GM18505 (cell line): Measurements from ENCODE around the gene LPCAT3.

ENCODE experiments used
- ATAC-seq: cut with Tn5 transposase; IDR thresholded peaks from one replicate; pipeline ENCODE4 v1.9.1; 2021; ENCODE audit not compliant: unreplicated experiment
- POLR2A ChIP-seq: IDR thresholded peaks from 4 replicates; pipeline ENCODE4 v1.6.1; 2011; ENCODE audit warnings: borderline replicate concordance; ENCODE audit not compliant: insufficient read depth, insufficient read length; ENCODE audit errors: extremely low read depth

Gene LPCAT3

DNA sequence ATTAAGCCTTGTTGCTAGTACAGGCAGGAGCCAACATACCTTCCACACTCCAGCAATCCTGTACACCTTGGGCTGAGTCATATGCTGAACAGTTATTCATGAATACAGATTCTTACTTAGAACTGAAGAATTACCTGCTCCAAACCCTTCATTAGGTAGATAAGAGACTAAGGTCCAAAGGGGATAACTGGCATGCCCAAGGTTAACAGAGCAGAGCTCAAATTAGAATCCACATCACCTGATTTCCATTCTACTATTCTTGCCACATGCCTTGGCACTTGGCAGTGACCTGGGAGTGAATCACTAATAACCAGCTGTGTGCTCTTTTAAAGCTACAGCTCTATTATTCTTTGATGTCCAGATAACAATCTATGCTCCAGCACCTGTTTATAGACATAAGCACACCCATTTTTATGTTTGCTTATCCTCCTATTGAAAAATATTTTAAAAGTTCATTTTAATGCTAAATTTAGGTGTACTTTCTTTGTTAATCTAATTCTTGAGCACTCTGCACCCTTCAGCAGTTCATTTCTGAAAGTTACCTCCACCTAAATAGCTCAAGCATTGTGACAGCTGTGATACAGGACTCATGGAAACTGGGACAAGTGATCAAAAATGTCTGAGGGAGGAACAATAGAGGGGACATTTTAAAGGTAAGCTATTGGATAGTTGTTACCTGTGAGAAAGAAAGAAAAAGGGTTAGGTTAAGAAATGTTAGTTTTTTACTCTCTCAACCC lies 19.4 kb downstream of the LPCAT3 start:
- no peak for ATAC-seq
- no peak for TF ChIP-seq POLR2A

GRCh38 chr12:6996040-6996441 lies 22.2 kb downstream of the LPCAT3 start:
- no peak for TF ChIP-seq POLR2A
- no peak for ATAC-seq

DNA sequence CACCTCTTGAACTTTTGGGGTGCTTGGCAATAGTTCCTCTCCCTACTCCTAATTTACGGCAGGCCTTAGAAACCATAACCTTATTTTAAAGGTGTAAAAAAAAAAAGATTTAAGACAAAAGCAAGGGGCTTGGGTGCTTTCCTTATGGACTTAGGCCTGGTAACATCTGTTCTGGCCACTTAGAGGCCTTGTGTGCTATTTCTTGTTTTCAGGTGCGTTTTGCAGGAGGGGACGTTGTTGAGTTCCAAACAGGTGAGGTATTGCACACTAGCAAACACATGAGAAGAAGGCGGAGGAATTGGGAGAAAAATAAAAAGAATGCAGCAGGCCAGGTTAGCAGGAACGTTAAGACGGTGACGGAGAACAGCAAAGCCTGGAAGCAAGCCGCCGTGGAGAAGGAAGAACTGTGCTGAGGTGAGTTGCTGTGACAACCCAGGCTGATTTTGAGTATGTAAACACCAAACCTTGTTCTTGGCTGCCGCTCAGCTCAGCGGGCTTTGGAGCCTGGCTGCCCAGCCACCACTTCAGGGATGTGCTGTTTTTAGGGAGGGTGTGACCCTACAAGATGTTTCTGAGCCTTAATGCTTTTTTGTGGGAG lies 30.2 kb downstream of the LPCAT3 start:
- ATAC-seq, result no peak
- no peak for TF ChIP-seq POLR2A

DNA sequence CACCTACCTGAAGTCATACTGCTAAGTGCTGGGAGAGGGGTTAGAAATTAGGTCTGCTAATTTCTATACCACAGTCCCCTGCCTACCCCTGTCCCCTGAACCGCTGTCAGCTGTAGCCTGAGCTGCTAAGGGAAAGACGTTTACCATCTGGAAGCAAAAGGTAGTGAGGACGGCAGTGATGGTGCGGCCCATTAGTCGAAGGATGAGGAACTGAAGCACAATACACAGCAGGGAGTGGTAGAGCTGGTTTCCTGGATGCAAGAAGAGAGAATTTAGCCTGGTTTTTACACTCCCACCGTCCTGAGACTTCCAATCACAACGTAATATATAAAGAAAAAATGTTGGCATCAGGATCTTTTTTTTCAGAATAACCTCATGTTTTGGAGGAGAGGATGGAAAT lies 35.7 kb downstream of the LPCAT3 start:
- TF ChIP-seq POLR2A, result no peak
- no peak for ATAC-seq

DNA sequence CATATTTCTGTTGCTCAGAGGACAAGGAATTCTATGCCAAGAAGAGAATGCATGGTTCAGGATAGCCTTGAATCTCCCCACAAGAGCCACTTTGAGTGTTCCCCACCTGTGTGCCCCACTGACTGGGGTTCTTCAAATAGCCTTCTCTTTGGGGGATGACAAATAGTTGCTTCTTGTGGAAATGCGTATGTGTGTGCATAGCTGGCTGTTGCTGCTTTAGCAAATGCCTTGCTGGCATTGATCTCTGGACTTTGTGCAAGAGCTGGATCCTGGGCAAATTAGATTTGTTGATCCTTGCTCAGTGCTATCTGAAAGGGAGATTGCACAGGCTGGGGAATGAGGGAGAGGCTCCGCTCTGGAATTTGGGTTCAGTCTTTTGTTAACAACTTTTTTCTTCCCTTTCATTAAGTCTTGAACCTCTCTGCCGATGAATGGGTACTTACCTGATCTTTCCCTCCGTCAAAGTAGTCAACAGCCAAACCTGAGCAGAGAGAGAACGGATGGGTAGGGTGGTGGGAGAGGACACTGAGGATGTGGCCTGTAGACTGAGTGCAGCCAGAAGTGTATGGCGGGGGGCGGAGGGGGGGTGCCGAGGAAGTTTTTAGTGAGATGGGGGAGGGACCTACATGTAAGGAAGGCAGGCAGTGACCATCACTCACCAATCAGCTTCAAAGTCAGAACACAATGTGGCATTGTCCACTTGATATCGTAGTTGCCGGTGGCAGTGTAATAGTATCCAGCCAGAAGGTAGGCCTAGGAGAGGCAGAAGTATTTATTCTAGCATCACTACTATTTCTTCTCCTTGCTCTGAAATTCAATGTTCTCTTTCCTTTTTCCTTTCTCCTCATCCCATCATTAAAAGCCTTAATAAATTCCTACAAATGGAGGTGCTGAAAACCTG lies 36.9 kb downstream of the LPCAT3 start:
- TF ChIP-seq POLR2A, result no peak
- no peak for ATAC-seq

DNA sequence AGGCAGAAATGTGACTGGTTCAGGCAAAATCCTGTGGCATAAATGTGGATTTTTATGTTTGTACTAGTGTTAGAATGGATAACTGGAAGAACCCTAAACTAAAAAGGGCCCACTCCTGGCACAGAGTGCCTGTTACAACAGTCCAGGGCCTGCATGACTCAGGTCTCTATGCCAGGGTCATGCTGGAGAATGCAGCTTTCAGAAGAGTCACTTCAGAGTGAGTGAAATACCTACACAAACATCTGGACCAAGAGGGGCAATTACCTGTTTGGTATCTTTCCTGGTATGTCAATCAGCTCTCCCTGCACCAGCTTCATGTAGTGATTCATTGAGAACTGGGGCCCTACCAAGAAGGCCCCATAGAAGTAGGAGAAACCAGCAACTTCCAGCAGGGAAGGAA lies 37.5 kb downstream of the LPCAT3 start:
- no peak for TF ChIP-seq POLR2A
- no peak for ATAC-seq

- ATAC-seq, result no peak
- TF ChIP-seq POLR2A, result no peak
Measured at GRCh38 chr12:6980075-6980474, 38.2 kb downstream of the LPCAT3 start.

DNA sequence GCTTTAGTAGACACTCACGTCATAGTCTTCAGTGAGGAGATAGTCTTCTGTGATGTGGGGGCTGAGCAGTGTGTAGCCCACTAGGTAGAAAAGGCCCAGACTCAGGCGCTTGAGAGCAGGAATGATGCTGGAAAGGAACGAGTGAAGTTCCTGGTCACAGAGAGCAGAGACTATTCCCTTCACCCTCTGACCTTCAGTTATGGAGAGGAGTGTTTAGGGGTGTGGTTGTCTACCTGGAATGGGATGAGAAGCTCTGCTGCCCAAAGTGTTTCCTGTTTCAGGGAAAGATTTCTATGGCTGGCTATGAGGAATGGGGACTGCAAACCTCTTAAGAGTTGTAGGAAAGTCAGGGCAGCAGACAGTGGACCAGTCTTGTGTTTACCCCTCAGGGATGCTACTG lies 38.8 kb downstream of the LPCAT3 start:
- no peak for TF ChIP-seq POLR2A
- ATAC-seq, result no peak

DNA sequence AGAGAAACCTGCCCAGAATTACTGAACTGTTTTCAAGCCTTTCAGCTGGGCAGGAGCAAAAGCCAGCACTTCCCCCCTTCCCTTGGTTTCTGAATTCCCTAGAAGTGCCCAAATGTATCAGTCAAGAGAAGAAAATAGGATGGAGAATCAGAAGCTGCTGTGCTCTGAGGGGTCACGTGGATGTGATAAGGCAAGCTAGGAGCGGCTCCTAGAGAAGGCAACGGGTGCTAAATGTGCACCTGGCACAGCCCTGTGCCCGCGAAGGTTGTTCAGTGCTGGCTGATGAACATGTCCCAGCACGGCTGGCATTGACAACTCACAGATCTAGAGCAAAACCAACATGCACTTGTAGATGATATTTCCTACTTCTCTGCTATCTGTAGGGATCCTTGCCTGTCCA lies 39.3 kb downstream of the LPCAT3 start:
- no peak for ATAC-seq
- no peak for TF ChIP-seq POLR2A

- TF ChIP-seq POLR2A, result no peak
- ATAC-seq, result no peak
Measured at GRCh38 chr12:6978611-6979011, 39.7 kb downstream of the LPCAT3 start.

DNA sequence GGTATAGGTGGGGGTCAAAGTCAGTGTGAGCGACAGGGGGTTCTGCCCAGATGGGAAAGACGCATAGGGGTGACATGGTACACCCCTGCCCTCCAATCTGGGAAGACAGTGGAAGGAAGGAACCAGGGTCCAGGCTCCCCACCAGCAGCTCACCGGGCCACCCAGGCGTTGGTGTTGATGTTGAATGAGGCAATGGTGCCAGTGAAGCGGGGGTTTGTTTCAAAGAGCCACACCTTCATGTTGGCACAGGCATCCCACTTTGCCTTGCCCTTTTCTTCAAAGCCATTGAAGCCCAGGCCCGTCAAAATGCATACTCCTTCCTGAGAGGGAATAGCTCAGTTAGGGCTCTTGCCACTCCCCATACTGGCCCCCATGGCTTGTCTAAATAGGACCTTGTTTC lies 40.1 kb downstream of the LPCAT3 start:
- TF ChIP-seq POLR2A, result no peak
- no peak for ATAC-seq

DNA sequence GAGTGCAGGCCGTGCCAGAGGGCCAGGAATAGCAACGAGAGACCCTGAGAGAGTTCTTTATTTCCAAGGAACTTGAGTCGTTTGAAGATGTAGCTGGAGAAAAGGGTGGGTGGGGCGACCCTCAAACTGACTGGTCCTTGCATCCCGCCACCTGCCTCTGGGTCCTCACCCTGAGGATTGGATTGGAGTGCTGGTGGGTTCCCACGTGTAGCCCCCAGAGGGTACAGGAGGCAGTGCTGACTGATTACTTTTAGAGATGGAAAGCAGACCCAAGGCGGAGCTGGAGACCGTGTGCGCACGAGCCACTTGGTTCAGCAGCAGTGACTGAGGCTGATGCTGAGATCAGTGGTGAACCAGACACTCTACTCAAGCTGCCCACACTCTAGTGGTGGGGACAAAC lies 40.6 kb downstream of the LPCAT3 start:
- TF ChIP-seq POLR2A, result no peak
- ATAC-seq, result no peak

DNA sequence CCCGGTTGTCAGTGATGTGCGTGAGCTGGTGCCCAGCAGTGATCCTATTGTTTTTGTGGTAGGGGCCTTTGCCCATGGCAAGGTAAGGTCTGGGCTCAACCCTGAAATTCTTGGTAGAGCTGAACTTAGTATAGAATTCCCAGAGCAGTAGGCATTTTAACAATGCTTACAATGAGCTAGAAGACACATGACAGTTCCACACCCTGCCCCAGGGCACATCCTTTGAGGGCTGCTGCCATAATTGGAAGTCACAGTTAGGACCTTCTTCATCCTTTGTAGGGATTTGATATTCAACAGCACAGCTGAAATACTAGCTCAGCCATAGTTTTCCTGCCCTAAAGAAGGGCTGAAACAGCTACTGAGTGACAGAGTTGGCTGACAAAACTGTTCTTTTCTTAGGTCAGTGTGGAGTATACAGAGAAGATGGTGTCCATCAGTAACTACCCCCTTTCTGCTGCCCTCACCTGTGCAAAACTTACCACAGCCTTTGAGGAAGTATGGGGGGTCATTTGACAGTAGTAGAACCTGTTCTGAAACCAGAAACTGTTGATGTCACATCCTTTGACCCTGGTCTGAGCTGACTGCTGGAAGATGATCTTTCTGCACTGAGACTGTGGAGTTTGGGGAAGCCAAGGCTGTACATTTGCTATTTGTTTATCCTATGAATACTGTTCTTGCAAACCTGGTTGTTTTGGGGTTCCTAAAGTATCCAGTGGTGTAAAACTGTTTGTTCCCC lies 42.8 kb downstream of the LPCAT3 start:
- no peak for ATAC-seq
- no peak for TF ChIP-seq POLR2A
